Calu3 (cell line): ENCODE measurements around the gene RADIL. TPM values are rescaled to one million over a fixed set of nuclear protein-coding genes. Genes with fewer than 3 reads are reported as not detected.

Source experiments
- BruUV-seq: library from RNA; stranded (reverse); fragments of 400-500 nt; replicated peaks from 2 replicates; lab custom pipeline; 2021; lab: Mats Ljungman, UMichigan
- CTCF ChIA-PET: fragments of 300-600 bp; sonication (Branson Sonifier 250); formaldehyde crosslinking; loops from one replicate; lab custom pipeline; 2022; ENCODE audit warnings: antibody characterized with exemption; lab: Charles Lee
- DNase-seq: peaks from one replicate; pipeline ENCODE4 v3.0.0; 2022
- H3K27ac Mint-ChIP-seq: one replicate; pipeline ENCODE4 v1.8.0; 2022; ENCODE audit warnings: mixed read lengths; ENCODE audit not compliant: unreplicated experiment
- H3K27me3 Mint-ChIP-seq: one replicate; pipeline ENCODE4 v1.8.0; 2022; ENCODE audit warnings: mixed read lengths; ENCODE audit not compliant: unreplicated experiment
- H3K36me3 Mint-ChIP-seq: one replicate; pipeline ENCODE4 v1.8.0; 2022; ENCODE audit warnings: mild to moderate bottlenecking, moderate library complexity, mixed read lengths; ENCODE audit not compliant: insufficient read depth, unreplicated experiment
- H3K4me1 Mint-ChIP-seq: one replicate; pipeline ENCODE4 v1.8.0; 2022; ENCODE audit warnings: mild to moderate bottlenecking, low read depth, mixed read lengths; ENCODE audit not compliant: unreplicated experiment
- H3K4me3 Mint-ChIP-seq: one replicate; pipeline ENCODE4 v1.8.0; 2022; ENCODE audit warnings: mild to moderate bottlenecking, low read depth, moderate library complexity, mixed read lengths; ENCODE audit not compliant: unreplicated experiment
- H3K9me3 Mint-ChIP-seq: one replicate; pipeline ENCODE4 v1.8.0; 2022; ENCODE audit warnings: low read depth, mixed read lengths; ENCODE audit not compliant: unreplicated experiment
- CTCF ChIP-seq: fragments of 200-600 bp; IDR thresholded peaks from one replicate; pipeline ENCODE4 v1.8.0; 2022; ENCODE audit warnings: antibody characterized with exemption; ENCODE audit not compliant: unreplicated experiment
- intact Hi-C: fragments of 100-400 bp; cut with micrococcal nuclease; formaldehyde crosslinking; loops from one replicate; pipeline ENCODE4 v1.10.0; 2022; ENCODE audit not compliant: unreplicated experiment
- total RNA-seq: library from RNA; stranded (reverse); gene quantifications from 2 replicates; pipeline ENCODE4 v1.2.3, GENCODE V29; 2022

RADIL gene
- total RNA-seq, 1 experiment from 2014 or later: 1.8 TPM

- H3K27ac Mint-ChIP-seq: no peak overlapping the region
- H3K4me3 Mint-ChIP-seq: no peak overlapping the region
- TF ChIP-seq CTCF: no peak
- no peaks in the 10 kb centered on the region for H3K4me1 Mint-ChIP-seq
- intact Hi-C loops: no loop called here
- H3K27me3 Mint-ChIP-seq: peaks cover 72% of the 10 kb centered on the region
- DNase-seq: no peak
- H3K9me3 Mint-ChIP-seq: no peaks in the 10 kb centered on the region
- no TSS peak for BruUV-seq
- no peaks in the 10 kb centered on the region for H3K36me3 Mint-ChIP-seq
- CTCF ChIA-PET: interaction anchor here (0.5 kb wide), 1 partner anchor 23 kb away, joined by 3 read pairs; no protein-coding TSS in a partner anchor
Observed at GRCh38 chr7:4828720-4829383, 54.7 kb downstream of the RADIL start.

- Mint-ChIP-seq H3K9me3 (no peaks in the 10 kb centered on the region), H3K4me3 (no peak overlapping the region), H3K36me3 (no peaks in the 10 kb centered on the region), H3K27me3 (peaks cover 77% of the 10 kb centered on the region), H3K4me1 (no peaks in the 10 kb centered on the region), H3K27ac (no peak overlapping the region)
- CTCF ChIA-PET: no interaction called here
- no TSS peak for BruUV-seq
- DNase-seq: no peak
- intact Hi-C loops: no loop called here
- no peak for TF ChIP-seq CTCF
Observed at GRCh38 chr7:4825081-4825480, 58.4 kb downstream of the RADIL start.

- TF ChIP-seq CTCF: no peak
- H3K4me1 Mint-ChIP-seq: no peaks in the 10 kb centered on the region
- H3K4me3 Mint-ChIP-seq: no peak overlapping the region
- peaks cover 85% of the 10 kb centered on the region for H3K27me3 Mint-ChIP-seq
- no TSS peak for BruUV-seq
- intact Hi-C loops: no loop called here
- DNase-seq: no peak
- no peaks in the 10 kb centered on the region for H3K9me3 Mint-ChIP-seq
- H3K36me3 Mint-ChIP-seq: no peaks in the 10 kb centered on the region
- no peak overlapping the region for H3K27ac Mint-ChIP-seq
- CTCF ChIA-PET: no interaction called here
Observed at GRCh38 chr7:4824120-4824775, 59.3 kb downstream of the RADIL start.

GRCh38 chr7:4823441-4824119, 59.9 kb downstream of the RADIL start:
- BruUV-seq: no TSS peak
- intact Hi-C loops: no loop called here
- Mint-ChIP-seq H3K27ac (no peak overlapping the region), H3K4me1 (no peaks in the 10 kb centered on the region), H3K9me3 (no peaks in the 10 kb centered on the region), H3K4me3 (no peak overlapping the region), H3K27me3 (peaks cover 87% of the 10 kb centered on the region), H3K36me3 (no peaks in the 10 kb centered on the region)
- CTCF ChIA-PET: interaction anchor here (0.6 kb wide), 1 partner anchor 601 kb away, joined by 3 read pairs; no protein-coding TSS in a partner anchor
- no peak for TF ChIP-seq CTCF
- DNase-seq: no peak
